NOMO-1 treated with DMSO at 0.1 percent for 48 hours (cell line): ENCODE data around the gene CNTN1.
"Not testable (repeated sequence)": the region's sequence is repeated elsewhere in the genome, so short reads cannot be mapped to it uniquely, and the experiment has no call there.

Experiments
- DNase-seq: peaks from one replicate; lab custom pipeline; 2025; ENCODE audit not compliant: unreplicated experiment; lab: John Stamatoyannopoulos, UW

CNTN1 gene

DNA sequence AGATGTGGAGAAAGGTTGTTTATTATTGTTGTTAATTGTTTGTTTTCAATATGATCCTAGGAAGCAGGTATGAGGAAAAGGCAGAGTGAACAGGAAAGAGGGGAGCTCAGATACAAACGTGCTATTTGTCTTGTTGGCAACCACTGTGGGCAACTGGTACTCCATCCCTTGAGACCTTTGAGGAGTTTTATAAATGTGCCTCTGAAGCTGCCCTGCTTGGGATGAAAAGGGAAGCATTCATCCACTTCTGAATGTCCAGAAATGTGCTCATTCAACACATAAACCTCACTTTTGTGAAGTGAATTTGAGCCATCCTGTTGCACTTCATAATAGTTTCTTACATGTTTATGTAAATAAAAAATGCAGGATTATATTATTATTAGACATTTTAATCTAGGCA is 331.6 kb downstream of the CNTN1 start:
- no peak for DNase-seq

DNA sequence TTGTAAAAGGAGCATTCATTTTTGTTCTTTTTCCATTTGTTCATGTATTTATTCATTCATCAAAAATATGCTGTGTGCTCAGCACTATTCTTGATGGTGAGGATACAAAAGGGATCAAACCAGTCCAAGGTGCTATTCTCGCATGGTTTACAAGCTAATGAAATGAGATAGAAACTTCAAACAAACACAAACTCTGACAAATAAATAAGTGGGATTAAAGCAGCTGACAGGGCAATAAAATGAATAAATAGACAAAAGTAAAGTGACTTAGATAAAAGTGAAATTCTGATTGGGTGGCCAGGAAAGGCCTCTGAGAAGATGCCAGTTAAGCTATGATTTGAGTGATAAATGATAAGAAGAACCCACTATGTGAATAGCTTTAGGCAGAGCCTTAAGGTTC is 333.9 kb downstream of the CNTN1 start:
- no peak for DNase-seq

GRCh38 chr12:41032386-41032785 is 340.1 kb downstream of the CNTN1 start:
- DNase-seq = no peak

DNA sequence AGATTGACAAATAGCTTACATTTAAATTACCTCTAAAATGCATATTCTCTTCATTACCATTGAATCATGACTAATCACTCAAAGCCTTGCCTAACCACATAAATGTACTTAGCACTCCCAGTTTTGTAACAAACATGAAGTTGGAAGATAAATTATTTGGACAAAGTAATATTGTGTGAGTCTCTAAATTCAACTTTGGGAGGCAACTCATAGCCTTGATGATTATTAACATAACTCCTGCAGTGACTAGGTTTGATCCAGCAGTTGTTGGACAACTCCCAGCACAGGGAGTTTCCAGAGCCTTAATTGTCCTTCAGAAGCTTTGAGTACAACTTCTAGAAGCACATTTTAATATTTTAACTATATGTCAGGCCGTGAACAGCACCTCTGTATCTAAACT is 342.4 kb downstream of the CNTN1 start:
- DNase-seq = no peak

DNA sequence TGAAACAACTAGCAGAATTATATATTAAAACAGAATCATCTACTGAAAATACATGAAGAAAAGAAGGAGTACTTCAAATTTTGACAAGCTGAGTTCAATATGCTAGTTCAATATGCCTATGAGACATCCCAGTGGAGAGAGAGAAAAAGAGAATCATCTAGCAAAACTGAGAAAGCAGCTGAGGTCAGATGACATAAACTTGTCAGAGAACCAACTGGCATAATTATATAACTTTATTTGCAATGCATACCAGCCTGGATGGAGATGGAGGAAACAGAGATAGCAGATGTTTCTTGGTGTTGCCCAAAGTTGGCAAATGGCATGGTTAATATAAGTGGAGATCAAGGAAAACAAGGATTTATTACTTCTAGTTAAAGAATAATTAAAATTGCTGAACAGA is 347.2 kb downstream of the CNTN1 start:
- DNase-seq = no peak

DNA sequence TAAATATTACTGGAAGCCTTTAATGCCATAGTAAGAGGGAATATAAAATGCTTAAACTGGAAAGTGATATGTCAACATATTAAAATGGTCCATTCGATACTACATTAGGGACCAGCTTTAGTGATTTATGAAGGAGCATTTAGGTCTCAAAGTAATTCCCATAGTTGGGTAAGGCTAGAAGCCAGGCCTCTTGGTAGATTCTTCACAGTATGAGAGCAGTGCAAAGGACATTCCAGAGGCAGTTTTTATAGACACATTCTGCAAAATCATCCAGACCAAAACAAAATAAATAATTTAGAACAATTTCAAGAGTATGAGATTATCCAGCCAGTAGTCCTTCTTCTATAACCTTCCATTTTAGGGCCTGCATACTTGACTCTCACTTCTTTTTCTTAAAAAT is 353.3 kb downstream of the CNTN1 start:
- no peak for DNase-seq

DNA sequence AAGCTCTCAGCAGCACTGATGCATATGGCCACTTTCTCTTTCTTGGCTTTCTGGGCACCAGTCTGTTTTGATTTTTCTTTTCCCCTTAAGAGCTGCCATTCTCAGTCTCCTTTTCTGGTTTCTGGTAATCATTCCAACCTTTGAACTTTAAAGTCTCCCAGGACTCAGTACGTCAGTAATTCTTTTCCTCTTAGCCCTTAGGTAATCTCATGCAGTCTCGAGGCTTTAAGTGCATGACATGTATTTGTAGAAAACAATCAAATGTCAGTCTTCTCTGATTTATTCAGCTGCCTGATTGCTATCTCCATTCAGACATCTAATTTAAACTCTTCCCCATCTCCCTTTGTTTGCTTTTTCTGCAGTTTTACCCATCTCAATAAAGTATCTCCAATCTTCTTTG is 356.8 kb downstream of the CNTN1 start:
- DNase-seq = no peak

DNA sequence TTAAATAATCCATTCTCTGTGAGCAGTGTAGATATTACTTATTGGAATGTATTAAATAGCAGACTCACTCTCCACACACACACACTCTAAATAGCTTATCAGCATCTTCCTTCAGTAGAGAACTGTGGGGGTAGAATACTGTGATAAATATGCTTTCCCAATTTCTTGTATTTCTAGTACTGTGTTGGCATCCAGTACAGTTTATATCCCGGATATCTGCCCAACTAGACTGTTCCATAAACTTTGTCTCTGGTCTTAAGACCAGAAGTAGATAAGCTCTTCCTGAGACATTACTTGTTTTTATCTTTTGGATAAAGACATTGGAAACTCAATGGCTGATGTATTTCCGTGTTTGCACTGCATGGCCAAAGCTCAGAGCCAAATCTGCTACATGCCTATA is 359.7 kb downstream of the CNTN1 start:
- DNase-seq = no peak

- no peak for DNase-seq
Measured at GRCh38 chr12:41052441-41052840, 360.2 kb downstream of the CNTN1 start.

DNA sequence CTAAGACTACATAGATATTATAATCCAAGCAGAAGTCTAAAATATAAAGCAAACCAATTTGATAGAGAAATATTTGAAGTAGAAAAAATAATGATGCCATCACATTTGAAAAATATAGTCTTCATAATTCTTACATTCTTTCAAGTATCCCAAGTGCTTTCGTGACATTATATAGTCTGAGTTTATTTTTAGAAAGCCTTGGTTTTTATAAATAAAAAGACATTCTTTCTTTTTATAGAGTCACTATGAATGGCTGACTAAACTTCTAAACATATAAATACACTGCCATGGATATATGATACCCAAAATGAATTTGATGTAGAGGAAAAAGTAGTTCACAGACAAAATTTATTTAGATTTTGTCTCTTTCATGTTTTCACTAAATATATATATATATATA is 360.8 kb downstream of the CNTN1 start:
- DNase-seq = no peak

GRCh38 chr12:41055875-41056577 is 363.8 kb downstream of the CNTN1 start:
- DNase-seq = no peak

- no peak for DNase-seq
Measured at GRCh38 chr12:41058266-41058665, 366.0 kb downstream of the CNTN1 start.

DNA sequence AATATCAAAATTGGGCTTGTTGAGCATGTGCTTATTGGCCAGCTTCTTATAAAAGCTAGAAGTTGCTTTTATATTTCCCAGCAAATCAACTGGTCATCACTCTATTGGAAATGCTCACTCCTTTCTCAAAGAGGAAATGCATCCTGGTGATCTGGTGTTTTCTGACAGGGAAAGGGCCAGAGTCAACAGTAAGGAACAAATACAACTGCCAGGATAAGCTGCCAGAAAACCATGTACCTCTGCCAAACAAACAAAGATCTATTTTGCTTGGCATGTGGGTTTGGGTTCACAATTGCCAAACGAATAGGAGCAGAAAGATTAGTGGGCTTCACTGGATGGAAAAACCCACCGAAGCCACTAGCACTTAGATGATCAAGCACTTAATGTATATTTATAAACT is 369.0 kb downstream of the CNTN1 start:
- DNase-seq = no peak

DNA sequence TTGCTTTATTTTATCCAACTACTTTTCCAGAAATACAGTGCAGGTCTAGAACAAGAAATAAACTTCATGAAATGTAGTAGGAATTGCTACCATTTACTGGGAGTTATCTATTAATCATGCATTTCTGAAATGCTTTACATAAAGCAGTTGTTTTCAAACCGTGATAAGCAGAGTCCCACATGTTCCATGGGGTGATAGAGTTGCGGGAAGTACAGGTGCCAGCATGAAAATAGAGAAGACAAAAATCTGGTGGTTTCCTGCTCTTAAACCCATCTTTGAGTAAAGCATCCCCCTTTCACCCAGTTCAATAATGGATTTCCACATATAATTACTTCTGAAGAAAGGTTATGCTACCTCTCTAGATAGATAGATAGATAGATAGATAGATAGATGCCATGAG is 372.2 kb downstream of the CNTN1 start:
- DNase-seq = no peak

- no peak for DNase-seq
Measured at GRCh38 chr12:41067941-41068645, 375.9 kb downstream of the CNTN1 start.

- no peak for DNase-seq
Measured at GRCh38 chr12:41073633-41074472, 381.6 kb downstream of the CNTN1 start.

DNA sequence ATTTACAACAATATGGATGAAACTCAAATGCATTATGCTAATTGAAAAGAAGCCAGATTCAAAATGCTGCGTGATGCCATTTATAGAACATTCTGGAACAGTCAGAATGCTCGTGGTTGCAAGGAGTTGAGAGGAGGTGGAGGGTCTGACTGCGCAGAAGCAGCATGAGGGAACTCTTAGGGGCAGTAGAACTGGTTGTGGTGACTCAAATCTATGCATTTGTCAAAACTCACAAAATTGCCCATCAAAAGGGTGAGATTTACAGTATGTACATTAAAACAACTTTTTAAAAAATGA is 382.2 kb downstream of the CNTN1 start:
- DNase-seq = no peak

DNA sequence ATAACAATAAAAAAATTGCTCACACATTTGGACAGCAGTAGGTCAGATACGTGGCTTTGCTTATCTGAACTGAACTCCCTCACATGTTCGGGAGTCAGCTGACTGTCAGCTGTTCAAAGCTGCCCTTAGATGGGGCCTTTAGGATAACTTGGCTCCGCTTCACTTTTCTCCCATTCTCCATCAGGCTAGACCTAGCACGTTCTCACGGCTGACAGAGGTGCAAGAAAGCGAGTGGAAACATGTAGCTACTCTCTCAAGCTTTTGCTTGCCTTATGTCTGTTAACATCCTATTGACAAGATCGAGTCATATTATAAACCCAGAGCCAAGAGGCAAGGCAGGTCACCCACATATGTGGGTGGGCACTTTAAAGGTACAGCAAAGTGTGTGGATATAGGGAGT is 383.9 kb downstream of the CNTN1 start:
- DNase-seq = no peak

DNA sequence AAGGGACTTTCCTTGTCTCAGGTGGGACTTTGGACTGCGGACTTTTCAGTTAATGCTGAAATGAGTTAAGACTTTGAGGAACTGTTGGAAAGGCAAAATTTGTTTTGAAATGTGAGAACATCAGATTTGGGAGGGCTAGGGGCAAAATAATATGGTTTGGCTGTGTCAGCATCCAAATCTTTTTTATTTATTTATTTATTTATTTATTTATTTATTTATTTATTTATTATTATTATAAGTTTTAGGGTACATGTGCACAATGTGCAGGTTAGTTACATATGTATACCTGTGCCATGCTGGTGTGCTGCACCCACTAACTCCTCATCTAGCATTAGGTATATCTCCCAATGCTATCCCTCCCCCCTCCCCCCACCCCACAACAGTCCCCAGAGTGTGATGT is 389.0 kb downstream of the CNTN1 start:
- not testable (repeated sequence) for DNase-seq

DNA sequence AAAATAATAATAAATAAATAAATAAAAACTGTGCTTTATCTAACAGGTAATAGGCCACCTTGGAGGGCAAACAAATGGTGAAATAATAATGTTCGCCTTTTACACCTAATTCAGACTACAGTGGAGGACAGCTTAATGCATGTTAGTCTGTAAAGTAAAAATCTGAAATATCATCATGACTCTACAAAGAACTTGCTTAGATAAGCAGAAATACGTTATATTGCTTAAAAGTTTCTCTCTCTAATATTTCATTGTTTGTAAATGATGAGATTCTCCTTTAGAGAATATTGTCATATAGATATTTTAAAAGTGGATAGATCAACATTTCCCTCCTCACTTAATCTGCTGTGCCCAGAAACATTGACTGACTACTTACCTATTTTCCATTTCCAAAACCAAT is 397.2 kb downstream of the CNTN1 start:
- no peak for DNase-seq

DNA sequence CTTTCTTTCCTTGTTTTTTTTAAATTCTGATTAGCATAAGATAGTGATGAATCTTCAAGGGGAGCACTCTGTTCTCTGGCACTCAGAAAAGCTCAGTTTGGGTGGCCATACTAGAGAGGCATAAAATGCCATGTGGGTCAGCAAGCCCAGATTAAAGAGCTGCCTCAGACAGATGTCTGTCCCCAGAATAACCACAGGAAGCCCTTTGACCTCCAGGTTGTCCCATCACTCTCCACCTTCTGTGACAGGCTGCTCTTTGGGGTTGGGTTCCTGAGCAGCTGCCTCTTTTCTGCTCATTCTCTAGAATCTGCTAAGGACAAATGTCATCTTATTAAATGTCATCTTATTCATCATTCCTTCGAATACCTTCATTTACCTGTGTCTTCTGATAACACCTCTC is 399.9 kb downstream of the CNTN1 start:
- no peak for DNase-seq

DNA sequence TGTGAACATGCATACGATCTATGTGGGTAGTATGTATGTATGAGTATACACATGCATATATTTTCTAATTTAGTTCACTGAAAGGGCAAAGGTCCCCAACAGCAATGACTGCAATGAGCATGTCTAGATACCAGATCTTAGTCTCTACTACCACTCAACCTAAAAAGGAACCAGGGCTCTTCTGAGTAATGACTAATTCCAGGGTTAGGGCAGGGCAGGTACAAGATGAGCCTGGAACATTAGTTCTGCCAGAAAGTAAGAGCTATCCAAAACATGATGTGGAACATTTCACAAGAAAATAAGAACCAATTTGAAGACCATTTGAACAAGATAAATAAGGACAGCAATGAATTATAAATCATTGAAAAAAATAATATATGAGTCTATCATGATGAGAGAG is 404.6 kb downstream of the CNTN1 start:
- no peak for DNase-seq
